NCI-H510A (cell line): ENCODE measurements around the gene MT4.
A peak's percentile ranks its signal among the peaks of the same experiment; 100 is the strongest.

Experiments used
- DNase-seq: peaks from one replicate; lab custom pipeline; 2025; lab: John Stamatoyannopoulos, UW

Gene MT4

DNA sequence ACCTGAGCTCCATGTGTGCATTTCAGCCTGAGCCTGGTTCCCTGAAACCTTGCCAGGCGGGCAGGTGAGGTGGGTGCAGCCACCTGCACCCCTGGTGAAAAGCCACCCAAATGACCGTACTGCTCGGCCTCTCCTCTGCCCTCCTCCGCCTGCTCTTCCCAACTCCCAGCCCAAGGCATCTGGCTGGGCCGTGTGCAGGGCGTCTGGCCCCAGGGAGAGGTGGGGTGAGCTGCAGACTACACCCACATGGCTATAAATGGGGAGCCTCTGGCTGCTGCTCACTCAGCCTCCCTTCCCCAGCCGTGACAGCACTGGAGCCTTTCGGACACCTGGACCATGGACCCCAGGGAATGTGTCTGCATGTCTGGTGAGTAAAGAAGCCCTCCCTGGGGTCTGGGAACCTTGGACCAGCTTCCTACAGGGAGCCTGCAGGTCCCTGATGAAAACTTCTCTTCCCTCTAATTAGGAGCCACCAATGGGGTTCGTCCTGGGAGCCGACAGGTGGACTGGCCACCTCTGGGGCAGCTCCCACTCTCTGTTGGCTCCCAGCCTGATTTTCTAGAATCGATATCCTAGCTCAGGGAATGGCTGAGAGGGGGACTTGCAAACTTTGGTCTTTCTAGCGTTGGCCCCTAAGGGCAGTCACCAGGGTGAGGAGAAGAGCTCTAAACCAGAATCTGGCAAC lies at the start of gene MT4:
Gene MT4 (plus strand): TSS at position 281 of the 685 bp plus-strand sequence. CDS start 56 bp downstream, at position 337.
- DNase-seq: no peak

DNA sequence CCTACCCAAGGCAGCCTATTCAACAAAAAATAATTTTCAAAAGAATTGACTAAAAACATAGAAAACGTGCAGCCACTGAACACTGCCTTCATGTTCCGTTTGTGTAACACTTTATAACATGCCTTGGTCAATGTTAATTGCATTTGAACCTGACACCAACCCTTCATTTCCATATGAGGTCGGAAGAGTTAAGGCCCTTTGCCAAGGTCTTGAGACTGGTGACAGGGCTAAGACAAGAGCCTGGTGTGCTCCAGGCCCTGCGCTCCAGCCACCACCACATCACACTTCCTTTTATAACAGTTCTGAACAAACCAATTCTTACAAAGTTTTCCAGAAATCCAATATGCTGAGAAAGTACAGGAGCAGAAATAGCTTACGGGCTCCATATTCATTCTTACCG lies 49.2 kb upstream of the MT4 start:
- no peak for DNase-seq

DNA sequence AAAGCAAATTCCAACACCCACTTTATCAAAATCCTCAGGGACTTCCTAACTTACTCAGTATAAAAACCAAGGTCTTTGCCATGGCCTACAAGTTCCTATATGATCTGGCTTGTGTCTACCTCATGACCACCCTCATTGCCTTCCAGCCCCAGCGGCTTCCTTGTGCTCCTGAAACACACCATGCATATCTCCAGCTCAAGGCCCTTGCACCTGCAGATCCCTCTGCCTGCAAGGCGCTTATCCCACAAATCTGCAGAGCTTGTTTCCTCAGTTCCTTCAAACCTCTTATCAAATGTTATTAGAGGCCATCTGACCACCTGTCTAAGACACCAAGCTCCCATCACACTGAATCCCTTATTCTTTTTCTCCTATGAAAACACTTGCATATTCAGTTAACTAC lies 47.7 kb upstream of the MT4 start:
- DNase-seq: no peak

DNA sequence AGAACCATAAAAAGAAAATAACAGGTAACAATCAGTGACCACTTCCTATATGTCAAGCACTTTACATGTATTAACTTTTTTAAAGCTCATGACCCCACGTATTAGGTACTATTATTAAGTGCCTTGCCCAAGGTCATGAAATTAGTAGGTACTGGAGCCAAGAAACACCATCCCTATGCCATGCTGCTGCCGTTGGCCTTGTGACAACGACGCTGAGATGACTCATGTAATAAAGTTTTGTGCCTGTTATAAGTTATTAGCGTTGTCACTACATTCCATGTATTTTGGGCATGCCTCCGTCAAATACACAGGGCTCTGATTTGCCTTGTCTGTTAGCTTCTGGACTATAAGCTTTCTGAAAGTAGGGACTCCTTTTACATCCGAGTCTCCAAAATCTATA lies 46.4 kb upstream of the MT4 start:
- DNase-seq: no peak

DNA sequence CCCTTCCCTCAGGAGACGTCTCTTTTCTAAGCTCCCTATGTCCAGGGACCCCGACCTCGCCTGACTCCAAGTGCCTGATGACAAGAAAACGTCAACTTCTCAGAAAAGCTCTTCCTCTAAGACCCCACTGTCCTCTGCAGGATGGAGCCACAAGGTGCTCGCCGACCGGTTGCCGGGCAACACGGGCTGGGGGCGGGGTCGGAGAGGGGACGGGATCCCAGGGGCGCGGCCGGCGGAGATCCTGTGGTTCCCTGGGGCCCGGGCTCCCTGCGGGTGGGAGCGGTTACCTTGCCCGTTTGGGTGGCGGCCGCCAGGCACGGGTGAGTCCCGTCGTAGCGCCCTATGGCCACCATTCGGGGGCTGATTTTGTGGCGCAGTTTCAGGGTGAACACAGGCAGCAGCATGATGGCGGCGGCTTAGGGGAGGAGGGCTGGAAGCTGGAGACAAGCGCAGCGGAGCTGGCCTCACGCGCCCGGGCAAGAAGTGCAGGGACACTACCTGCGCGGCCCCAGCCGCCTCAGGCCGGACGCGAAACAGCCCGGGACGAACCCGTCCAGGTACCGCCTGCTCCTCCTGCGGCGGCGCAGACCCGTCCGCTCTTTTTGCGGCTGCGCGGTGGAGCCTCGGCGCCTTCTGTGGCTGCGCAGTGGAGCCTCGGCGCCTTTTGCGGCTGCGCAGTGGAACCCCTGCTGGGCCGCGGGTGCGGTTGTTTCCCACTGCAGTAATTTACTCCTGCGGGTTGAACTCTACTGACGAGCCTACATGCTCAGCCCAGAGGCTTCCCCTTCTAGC lies 45.2 kb upstream of the MT4 start, which contains the start of gene BBS2:
Gene BBS2 (minus strand): TSS at position 566 of the 792 bp plus-strand sequence. CDS start 162 bp downstream, at position 404.
- DNase-seq: peak; percentile 38

DNA sequence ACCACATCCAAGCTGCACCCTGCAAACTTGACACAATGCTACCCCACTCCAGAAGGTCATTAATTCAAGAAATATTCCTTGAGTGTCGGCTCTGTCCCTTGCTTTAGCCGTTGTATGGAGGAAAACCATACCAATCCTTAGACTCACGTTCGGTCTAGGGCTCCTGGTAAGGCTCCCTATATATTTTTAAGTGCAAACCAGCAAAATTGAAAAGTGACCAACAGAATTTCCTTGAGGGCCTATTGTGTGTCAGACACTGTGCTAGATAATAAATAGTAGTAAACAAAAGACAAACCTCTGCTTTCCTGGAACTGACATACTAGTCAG lies 44.7 kb upstream of the MT4 start:
- DNase-seq: no peak

DNA sequence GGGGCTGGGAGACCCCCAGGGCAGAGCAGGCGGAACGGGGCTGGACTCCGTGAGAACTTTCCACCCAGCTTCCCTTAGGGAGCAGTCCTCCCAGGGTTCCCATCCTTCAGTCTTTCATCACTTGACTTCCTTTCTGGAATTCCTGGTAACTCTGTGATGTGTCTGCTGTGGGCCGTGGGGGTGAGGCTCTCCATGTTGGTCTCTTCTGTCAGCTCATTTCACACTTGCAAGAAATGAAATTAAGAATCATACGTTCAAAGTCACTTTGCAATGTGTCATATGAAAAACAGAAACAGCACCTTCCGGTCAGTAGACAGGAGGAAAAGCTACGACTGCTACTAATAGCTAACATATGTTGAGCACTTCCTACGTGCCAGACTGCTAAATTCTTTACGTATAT lies 39.6 kb upstream of the MT4 start:
- DNase-seq: no peak

DNA sequence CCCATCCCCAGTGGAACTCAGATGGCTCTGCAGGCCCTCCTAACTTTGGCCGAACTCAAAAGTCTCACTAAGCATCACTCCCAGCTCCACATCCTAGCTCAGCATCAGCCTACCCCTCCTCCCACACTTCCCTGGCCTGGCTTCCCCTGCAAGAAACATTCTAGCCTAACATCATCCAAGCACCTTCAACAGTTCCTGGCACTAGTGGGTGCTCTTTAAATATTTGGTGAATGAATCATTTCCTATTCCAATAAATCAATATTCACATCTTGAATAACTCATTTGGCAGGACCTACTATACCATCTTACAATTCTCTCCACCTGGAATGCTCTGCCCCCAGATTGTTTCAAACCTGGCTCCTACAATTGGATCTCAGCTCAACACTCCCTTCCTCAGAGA lies 34.0 kb upstream of the MT4 start:
- no peak for DNase-seq

DNA sequence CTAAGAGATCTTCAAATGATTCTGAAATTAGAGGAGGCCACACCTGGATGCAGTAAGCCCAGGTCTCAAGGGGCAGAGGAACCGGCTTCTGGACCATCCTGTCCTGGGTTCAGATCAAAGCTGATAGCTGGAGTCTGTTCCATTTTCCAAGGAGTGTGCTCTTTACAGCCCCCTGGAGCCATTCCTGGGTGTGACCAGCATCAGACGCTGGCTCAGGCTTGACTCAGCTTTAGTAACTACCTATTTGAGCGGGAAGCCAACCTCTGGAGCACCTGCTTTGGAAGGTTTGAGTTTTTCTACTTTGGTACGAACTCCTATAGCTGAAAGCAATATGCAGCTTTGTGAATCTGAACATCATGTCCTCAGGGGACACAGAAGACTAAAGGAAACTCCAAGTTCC lies 32.2 kb upstream of the MT4 start:
- DNase-seq: no peak

DNA sequence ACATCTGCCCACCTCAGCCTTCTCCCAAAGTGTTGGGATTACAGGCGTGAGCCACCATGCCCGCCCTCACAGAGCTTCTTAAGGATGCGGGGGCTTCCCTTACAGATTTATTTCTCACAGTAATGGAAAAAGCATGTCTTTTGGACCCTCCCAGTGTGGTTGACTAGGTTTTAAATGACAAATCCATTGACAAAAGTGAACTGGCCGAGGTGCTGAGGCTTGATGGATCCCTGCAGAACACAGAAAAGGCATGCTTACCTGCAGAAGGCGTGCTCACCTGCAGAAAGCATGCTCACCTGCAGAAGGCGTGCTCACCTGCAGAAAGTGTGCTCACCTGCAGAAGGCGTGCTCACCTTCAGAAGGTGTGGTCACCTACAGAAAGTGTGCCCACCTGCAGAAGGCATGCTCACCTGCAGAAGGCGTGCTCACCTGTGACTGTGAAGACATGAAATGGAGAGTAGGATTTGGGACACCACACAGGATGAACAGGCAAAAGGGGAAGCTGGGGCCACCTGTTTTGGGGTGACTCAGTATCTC lies 30.0 kb upstream of the MT4 start:
- DNase-seq: no peak

DNA sequence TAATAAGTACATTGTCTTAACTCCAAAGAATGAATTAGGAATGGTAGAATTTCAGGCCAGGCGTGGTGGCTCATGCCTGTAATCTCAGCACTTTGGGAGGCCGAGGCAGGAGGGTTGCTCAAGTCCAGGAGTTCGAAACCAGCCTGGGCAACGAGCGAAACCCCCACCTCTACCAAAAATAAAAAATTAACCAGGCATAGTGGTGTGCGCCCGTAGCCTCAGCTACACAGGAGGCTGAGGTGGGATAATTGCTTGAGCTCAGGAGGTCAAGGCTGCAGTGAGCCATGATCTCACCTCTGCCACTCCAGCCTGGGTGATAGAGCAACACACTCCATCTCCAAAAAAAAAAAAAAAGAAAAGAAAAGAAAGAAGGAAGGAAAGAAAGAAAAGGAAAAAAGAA lies 26.5 kb upstream of the MT4 start:
- no peak for DNase-seq

DNA sequence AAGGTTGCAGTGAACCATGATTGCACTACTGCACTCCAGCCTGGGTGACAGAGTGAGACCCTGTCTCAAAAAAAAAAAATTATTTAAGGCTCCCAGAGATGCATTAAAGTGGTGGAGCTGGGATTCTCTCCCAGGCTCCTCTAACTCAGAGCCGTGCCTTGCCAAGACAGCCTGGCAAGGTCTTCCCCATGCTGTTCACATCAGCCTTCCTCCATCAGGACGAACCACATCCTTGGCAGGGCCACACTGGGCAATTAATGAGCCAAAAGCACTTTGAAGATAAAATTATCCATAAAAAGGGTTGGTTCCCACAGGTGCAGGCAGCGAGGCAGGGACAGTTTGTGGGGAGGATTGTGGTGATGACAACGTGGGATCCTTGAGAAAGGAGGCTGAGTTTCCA lies 25.2 kb upstream of the MT4 start:
- no peak for DNase-seq

DNA sequence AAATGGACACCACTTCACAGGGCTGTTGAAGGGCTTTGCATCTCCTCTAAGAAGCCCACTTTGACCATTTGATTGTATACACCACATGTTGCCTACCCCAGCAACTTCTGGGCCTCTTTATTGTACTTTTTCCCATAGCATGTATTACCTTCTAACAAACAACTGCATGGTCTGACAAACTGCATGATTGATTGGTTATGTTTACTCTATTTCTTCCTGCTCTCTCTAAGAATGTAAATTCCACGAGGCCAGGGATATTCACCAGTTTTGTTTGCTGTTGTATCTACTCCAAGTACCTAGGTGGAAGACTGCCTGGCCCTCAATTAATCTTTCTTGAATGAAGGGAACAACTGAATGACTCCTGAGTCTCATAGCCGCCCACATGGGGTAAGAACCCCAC lies 22.8 kb upstream of the MT4 start:
- DNase-seq: no peak

DNA sequence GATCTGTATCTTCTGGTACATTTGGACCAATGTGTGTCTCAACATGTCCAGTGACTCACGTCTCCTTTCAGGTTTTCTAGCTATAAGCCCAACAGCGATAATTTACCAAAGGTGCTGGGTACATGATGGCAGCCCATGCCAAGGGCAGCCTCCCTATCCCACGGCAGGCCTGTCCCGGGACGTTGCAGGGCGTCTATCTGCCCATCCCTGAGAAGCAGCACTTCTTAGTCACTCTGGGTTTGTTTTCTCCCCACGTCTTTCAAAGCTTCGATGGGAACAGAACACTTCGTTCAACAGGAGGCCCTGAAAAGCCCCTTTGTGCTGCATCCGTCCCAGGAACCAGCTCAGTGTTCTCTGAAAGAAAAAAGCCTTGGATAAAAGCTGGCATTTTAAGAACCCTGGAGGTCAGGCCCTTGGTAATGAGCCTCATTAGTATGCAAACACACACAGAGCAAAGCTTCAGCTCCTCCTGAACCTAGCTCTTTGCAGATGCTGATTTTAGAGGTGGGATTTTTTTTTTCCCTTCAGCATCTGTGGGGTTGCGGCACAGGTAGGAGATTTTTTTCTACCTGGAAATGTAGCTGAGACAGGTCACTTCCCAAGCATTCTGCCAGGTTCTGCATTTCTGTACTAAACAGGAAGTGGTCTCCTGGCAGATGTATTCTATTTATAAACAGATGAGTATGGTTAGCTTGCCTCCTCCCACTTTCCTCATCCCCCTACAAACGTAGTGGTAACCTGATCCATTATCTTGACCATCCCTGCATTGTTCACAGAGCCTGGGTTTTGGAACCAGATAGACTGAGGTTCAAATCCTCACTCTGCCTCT lies 17.5 kb upstream of the MT4 start:
- peak; percentile 26 for DNase-seq

DNA sequence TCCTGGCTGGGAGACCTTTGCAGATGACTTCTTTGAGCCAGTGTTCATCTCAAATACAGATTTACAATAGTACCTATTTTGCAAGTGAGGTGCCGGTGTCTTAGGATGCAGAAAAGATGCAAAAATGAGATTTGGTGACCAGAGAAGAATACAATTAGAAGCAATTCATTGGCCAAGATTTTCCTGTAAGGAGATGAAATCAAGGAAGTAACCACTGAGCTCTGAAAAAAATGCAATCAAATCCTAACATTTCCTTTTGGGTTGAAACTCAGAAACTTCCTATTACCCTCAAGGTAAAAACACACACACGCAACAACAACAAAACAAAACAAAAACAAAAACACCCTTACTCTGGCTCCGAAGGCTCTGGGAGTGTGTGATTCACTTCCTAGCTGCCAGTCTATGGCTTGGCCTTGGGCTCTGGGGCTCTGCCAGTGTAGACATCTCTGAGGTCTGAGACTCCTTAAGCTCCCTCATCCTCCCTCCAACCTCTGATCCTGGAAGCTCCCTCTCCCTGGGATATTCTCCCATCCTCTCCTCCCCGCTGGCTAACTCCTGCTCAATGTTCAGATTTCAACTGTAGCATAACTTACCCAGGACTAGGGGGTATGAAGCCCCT lies 16.8 kb upstream of the MT4 start:
- no peak for DNase-seq

DNA sequence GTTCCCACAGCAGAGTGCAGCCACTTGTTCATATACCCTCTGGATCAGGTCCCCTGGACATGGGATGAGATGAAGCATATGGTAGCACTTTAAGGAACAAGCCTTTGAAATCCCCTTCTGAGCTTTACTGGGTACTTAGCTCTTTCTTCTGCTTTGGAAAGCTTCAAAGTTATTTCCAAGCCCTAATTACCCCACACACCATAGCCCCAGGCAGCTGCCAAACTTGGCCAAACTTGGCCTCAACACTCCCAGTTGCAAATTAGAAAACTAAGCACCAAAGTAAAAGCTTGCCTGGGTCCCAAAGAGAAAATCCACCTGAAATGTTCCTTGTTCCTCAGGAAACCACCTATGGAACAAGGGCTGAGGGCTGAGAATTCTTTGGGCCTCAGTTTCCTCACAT lies 15.7 kb upstream of the MT4 start:
- DNase-seq: no peak

DNA sequence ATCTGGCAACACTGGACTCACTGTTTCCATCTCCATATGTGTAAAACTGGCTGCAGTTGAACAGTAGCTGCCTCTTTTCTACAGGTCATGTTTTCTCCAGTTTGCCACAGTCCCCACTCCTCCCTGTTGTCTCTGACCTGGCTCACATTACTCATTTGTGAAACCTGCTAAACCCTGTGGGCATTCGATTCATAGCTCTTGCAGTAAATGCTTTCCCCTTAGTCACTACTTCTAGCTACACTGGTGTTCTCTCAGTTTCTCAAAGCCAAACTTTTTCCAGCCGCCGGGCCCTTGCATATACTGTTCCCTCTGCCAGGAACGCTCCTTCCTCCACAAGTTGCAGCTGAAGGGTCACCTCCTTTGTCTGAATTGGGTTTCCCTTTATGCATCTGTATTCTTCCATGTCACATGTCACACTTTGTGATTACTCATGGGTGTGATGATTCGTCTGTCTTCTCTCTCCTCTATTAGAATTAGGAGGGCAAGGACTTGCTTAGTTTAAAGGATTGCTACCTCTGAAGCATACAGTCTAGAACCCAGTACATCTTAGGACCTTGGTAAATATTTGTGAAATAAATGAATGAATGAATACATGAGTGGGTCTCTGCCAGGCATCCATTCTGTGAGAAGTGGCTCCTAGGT lies 15.0 kb upstream of the MT4 start:
- DNase-seq: no peak

DNA sequence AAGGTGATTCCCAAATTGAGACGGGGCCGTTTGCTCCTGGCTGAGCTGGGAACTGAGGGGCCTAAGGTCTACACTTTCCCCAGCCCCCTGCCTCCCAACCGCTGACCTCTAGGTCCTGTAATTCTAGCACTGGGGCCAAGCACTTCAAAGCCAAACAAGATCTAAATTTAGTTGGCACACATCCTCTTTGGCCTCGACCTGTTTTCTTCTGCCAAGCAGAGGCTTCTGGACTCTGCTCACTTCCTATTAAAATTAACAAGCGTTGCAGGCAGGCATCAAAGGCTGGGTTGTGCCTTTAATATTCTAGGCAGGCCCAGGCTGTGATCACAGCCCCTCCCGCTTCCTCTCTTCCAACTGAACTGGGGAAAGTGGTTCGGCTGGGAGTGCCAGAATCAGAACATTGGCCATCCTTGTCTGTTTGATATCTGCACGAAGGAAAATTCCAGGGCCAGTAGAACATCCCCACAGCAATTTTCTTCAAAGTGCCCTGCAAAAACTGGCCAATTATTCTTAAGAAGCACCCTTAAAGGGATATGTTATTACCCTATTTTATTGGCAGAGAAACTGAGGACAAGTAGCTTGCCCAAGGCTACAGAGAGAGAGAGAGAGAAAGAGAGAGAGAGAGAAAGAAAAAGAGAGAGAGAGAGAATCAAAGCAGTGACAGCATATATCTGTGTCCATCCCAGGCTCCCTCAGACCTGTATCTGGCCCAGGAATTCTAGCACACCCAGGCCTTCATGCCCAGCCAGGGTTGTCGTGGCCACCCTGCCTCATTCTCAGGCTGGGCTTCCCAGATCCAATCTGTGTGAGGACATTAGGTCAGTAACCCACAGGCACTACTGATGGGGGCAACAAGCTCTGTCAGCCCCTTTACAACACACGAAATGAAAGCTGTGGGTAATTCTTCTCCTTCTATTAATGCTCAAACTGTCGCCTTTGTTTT lies 12.8 kb upstream of the MT4 start:
- DNase-seq: no peak

DNA sequence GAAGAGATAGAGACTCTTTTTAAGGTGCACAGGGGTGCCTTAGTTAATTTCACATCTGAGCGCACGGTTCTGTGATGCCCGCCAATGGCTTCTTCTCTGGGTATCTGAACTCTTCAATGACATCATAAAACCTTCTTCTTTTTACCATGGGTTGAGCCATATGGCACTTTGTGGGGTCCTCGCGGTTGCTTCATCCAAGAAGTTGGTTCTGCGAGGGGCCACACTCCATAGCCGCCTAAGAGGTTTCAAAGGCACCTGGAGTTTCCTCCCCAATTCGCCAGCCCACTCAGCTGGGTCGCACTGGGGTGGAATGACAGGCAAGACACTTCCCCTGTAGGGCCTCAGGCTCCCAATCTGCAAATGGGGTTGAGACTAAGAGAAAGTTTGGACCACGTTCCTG lies 10.4 kb upstream of the MT4 start:
- DNase-seq: no peak

DNA sequence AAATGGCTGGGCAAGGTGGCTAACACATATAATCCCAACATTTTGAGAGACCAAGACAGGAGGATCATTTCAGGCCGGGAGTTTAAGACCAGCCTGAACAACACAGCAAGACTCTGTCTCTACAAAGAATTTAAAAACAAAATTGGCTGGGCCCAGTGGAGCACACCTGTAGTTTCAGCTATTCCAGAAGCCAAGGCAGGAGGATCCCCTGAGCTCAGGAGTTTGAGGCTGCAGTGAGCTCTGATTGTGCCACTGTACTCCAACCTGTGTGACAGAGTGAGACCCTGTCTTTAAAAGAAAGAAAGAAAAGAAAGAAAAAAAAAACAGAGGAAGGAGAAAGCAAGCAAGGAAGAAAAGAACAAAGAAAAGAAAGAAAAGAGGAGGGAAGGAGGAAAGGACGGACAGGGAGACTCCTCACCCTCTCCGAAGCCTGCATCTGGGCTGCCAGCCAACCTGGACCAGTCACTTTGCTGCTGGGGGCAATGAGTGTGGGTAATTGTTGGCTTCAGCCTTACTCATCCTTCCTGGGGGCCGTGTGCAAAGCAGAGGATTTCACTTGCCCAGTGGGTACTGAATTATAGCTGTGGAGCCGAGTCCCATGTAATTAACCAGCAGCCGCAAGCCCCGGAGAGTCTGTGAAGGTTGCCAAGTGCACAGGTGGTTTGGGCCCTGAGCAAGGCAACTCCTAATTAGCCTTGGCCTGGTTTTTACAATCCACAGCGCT lies 6.7 kb upstream of the MT4 start:
- DNase-seq: no peak
